OCI-LY1 (cell line): Measurements from ENCODE around the gene MAN1C1.

ENCODE experiments used
- EZH2 ChIP-seq: fragments of 200-600 bp; sonication (generic), shearing (Covaris generic); IDR thresholded peaks from 2 replicates; pipeline ENCODE4 v1.8.0; 2017; ENCODE audit warnings: borderline replicate concordance, mixed run types, mild to moderate bottlenecking, antibody characterized with exemption, low read length, moderate library complexity, mixed read lengths
- TF ChIP-seq, protein P1 (sequence below): fragments of 200-600 bp; sonication (generic), shearing (Covaris generic); IDR thresholded peaks from 2 replicates; pipeline ENCODE4 v1.5.1; 2017; ENCODE audit warnings: mild to moderate bottlenecking, antibody characterized with exemption, low read length, moderate library complexity, mixed read lengths

DNA sequence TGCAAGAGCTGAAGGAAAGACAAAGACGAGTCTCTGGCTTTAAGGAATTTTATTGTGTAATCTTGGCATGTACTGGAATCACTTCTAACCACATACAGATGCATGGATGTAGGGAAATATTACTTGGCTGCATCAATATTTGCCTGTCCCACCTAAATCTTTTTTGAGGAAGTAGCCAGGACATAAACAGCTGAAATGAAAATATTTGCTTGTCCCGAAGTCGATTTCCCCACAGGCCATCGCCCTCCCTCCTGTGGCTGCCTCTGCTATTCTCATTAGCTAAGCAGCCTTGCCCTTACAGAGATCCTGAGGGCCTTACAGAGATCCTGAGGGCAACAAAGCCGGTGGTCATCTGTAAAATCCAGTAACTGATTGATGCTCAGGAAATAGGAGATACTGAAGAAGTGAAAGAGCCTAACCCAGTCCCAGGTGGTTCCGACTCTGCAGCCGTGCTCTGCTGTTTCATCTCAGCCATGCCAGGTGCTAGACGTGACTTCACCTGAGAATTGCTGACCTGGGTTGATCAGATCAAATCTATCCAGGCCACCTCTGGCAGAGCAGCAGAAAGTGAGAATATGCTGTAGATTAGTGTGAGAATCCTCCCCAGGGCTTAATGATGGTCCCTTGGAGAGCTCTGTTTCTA is 25.5 kb downstream of the MAN1C1 start:
- TF ChIP-seq, protein P1, sequence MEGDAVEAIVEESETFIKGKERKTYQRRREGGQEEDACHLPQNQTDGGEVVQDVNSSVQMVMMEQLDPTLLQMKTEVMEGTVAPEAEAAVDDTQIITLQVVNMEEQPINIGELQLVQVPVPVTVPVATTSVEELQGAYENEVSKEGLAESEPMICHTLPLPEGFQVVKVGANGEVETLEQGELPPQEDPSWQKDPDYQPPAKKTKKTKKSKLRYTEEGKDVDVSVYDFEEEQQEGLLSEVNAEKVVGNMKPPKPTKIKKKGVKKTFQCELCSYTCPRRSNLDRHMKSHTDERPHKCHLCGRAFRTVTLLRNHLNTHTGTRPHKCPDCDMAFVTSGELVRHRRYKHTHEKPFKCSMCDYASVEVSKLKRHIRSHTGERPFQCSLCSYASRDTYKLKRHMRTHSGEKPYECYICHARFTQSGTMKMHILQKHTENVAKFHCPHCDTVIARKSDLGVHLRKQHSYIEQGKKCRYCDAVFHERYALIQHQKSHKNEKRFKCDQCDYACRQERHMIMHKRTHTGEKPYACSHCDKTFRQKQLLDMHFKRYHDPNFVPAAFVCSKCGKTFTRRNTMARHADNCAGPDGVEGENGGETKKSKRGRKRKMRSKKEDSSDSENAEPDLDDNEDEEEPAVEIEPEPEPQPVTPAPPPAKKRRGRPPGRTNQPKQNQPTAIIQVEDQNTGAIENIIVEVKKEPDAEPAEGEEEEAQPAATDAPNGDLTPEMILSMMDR = no peak
- no peak for TF ChIP-seq EZH2
